ENCODE results near the gene TMOD1. TPM values are rescaled to one million over a fixed set of nuclear protein-coding genes. Genes with fewer than 3 reads are reported as not detected.

TMOD1 gene
- total RNA-seq, 1 donor from 2014 or later = 10.1 TPM

DNA sequence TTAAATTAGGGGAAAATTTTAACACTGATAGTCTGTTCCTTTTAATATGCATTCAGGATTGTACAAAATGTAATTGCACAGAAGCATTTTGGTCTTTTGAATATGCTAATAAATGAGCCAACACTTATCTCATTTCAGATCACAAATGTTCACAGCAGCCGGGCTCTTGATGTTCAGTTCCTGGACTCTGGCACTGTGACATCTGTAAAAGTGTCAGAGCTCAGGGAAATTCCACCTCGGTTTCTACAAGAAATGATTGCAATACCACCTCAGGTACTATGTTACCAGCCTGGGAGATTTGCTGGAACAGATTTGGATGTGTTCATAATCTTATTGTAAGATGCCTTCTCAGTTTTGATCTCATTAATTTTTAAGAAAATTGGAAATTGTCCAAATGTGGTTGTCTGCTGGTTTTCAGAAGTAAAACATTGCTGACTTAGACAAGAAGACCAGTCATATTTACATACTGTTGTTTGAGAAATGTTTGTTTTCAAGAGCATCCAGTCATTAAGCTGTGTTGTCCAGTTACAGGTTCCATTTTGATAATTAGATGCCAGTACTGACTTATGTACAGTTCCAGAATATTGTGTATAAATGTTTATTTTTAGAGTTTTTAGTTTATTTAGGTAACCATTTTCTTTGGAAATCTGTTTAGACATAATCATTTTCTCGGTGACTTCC, 23.0 kb upstream of the TMOD1 start:
- Mint-ChIP-seq H3K9me3 (ENCODE audit: low read depth) (no peaks in the 10 kb centered on the region), H3K27me3 (no peaks in the 10 kb centered on the region), H3K36me3 (ENCODE audit: insufficient read depth) (peaks cover 14% of the 10 kb centered on the region), H3K4me3 (ENCODE audit: low read depth) (no peak overlapping the region), H3K27ac (no peak overlapping the region), H3K4me1 (ENCODE audit: low read depth) (no peaks in the 10 kb centered on the region)
- TF ChIP-seq, protein P1, sequence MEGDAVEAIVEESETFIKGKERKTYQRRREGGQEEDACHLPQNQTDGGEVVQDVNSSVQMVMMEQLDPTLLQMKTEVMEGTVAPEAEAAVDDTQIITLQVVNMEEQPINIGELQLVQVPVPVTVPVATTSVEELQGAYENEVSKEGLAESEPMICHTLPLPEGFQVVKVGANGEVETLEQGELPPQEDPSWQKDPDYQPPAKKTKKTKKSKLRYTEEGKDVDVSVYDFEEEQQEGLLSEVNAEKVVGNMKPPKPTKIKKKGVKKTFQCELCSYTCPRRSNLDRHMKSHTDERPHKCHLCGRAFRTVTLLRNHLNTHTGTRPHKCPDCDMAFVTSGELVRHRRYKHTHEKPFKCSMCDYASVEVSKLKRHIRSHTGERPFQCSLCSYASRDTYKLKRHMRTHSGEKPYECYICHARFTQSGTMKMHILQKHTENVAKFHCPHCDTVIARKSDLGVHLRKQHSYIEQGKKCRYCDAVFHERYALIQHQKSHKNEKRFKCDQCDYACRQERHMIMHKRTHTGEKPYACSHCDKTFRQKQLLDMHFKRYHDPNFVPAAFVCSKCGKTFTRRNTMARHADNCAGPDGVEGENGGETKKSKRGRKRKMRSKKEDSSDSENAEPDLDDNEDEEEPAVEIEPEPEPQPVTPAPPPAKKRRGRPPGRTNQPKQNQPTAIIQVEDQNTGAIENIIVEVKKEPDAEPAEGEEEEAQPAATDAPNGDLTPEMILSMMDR (IDR thresholded peaks at IDR 0.05; ENCODE audit: unreplicated experiment) = no peak
- no peak for DNase-seq (ENCODE audit: low spot score, unreplicated experiment)

DNA sequence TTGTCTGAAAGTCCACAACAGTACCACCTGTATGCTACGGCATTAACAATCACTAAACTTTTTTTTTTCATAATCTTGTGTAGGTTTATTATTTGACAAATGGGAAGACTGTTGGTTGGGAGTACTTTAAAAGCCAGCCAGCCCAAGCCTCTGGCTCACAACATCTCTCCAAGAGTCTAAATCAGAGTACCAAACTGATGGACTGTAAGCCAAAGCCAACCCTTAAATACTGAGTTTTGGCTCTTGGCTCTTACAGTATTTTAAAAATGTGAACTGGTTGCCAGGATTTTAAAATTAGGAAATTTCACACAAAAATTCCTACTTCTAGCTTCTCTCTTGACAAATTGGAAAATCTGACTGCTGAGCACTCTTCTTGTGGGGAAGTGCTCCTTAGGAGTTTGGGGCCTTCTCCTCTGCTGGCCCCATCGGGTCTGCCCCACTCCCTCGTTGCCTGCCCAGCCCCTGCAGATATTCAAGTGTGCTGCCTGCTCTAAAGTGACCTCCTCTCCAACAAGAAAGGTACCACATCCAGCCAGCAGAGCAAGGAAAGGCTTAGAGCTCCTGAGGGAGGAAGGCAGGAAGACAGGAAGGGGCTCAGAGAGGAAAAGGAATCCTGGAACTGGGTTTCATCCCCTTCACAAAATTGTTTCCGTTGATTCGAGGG, 21.8 kb upstream of the TMOD1 start:
- DNase-seq (ENCODE audit: low spot score, unreplicated experiment) = no peak
- Mint-ChIP-seq H3K27ac (no peak overlapping the region), H3K9me3 (ENCODE audit: low read depth) (no peaks in the 10 kb centered on the region), H3K4me1 (ENCODE audit: low read depth) (no peaks in the 10 kb centered on the region), H3K4me3 (ENCODE audit: low read depth) (no peak overlapping the region), H3K36me3 (ENCODE audit: insufficient read depth) (peaks cover 12% of the 10 kb centered on the region), H3K27me3 (no peaks in the 10 kb centered on the region)
- TF ChIP-seq, protein P1 (IDR thresholded peaks at IDR 0.05; ENCODE audit: unreplicated experiment) = no peak

DNA sequence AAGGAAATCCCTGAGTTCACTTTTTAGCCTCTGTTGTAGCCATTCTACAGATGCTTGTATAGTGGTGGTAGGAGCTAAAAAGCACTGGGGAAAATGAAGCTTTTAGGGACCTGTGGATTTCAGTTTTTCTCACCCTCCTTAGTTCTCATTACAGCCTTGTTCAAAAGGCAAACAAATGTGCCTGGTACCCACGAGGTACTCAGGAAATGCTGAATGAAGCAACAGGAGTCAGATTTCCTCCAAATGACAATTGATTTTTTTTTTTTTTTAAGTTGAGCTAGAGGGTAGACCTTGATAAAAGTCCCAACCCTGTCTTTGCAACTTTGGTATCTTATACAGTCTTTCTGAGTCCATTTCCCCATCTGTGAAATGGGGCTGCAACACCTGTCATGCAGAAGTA, 21.3 kb upstream of the TMOD1 start:
- H3K27me3 Mint-ChIP-seq = no peaks in the 10 kb centered on the region
- no peaks in the 10 kb centered on the region for H3K9me3 Mint-ChIP-seq (ENCODE audit: low read depth)
- TF ChIP-seq, protein P1 (IDR thresholded peaks at IDR 0.05; ENCODE audit: unreplicated experiment) = no peak
- no peak for DNase-seq (ENCODE audit: low spot score, unreplicated experiment)
- peaks cover 9% of the 10 kb centered on the region for H3K36me3 Mint-ChIP-seq (ENCODE audit: insufficient read depth)
- H3K4me3 Mint-ChIP-seq (ENCODE audit: low read depth) = no peak overlapping the region
- H3K27ac Mint-ChIP-seq = no peak overlapping the region
- no peaks in the 10 kb centered on the region for H3K4me1 Mint-ChIP-seq (ENCODE audit: low read depth)

DNA sequence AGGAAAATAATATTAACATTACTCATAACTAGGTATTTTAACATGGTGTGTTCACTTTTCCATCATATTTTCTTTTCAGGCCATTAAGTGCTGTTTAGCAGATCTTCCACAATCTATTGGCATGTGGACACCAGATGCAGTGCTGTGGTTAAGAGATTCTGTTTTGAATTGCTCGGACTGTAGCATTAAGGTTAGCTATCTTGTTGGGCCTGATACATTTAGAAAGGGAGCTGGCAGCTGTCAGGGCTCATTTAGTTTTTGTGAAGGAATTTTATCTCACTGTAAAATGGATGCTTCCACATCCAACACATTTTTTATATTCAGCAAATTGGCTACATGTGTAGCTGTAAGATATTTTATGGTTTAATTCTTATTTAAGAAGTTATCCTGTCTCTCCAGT, 20.7 kb upstream of the TMOD1 start:
- TF ChIP-seq, protein P1 (IDR thresholded peaks at IDR 0.05; ENCODE audit: unreplicated experiment) = no peak
- H3K36me3 Mint-ChIP-seq (ENCODE audit: insufficient read depth) = peaks cover 9% of the 10 kb centered on the region
- H3K9me3 Mint-ChIP-seq (ENCODE audit: low read depth) = no peaks in the 10 kb centered on the region
- H3K27ac Mint-ChIP-seq = no peak overlapping the region
- H3K4me1 Mint-ChIP-seq (ENCODE audit: low read depth) = no peaks in the 10 kb centered on the region
- H3K27me3 Mint-ChIP-seq = no peaks in the 10 kb centered on the region
- H3K4me3 Mint-ChIP-seq (ENCODE audit: low read depth) = no peak overlapping the region
- no peak for DNase-seq (ENCODE audit: low spot score, unreplicated experiment)

DNA sequence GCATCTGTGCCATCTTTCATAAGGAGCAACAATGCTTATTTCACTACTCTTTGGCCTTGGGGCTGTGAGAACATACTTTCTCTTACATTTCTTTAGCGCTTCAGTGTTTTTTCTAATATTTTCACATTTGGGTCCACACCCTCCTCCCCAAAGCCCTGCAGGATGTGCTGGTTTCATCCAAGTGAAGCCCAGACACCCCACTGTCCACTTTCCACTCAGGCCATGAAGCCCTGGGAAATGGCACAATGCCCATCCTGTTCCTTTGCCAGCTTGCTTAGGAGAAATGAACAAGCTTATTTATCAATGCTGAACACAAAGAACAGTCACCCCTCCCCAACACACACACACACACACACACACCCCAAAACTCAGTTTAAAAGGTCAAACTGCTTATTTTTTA, 17.3 kb upstream of the TMOD1 start:
- H3K36me3 Mint-ChIP-seq (ENCODE audit: insufficient read depth) = peaks cover 20% of the 10 kb centered on the region
- H3K9me3 Mint-ChIP-seq (ENCODE audit: low read depth) = peaks cover 4% of the 10 kb centered on the region
- no peak overlapping the region for H3K27ac Mint-ChIP-seq
- TF ChIP-seq, protein P1 (IDR thresholded peaks at IDR 0.05; ENCODE audit: unreplicated experiment) = no peak
- no peaks in the 10 kb centered on the region for H3K4me1 Mint-ChIP-seq (ENCODE audit: low read depth)
- H3K27me3 Mint-ChIP-seq = no peaks in the 10 kb centered on the region
- H3K4me3 Mint-ChIP-seq (ENCODE audit: low read depth) = no peak overlapping the region
- DNase-seq (ENCODE audit: low spot score, unreplicated experiment) = no peak

Measured in progenitor cell of endocrine pancreas (in vitro differentiated cells).